ENCODE results near the gene BARD1. TPM values are rescaled to one million over a fixed set of nuclear protein-coding genes. Genes with fewer than 3 reads are reported as not detected.

BARD1 gene
- total RNA-seq, 2 experiments from 2014 or later = 60.7 to 64.9 TPM

DNA sequence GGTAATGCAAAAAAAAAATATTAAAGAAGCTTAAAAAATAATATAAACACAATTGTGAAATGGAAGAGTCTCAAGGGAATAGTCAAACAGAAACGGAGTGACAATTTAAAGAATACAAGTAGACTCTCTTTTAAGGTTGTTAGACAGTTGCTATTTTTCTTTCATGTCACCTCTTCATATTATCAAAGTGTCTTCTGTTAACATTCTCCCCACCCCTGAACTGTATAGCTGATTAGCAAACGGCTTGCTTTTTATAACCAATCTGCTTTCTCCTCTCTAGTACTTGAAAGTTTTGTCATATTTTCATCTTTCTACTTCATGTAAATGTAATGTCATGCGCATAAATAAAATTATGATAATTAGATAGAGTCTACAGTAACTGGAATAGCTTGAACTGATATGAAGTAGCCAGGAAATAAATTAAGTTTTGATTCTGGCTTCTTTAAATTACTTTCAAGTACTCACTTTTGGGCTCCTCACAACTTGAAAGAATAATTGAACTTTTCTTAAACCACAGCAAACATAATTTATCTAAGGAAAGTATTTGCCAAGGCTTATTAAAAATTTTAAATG lies 37.0 kb downstream of the BARD1 start:
- ChIA-PET POLR2A (interaction anchor here (0.7 to 1.8 kb wide), 5 partner anchors 15 to 105 kb away, joined by 3 to 6 read pairs (median 4); no protein-coding TSS in a partner anchor), CTCF (ENCODE audit: unreplicated experiment) (no interaction called here)
- no peak overlapping the region for H3K4me2 ChIP-seq (ENCODE audit: low read length)
- no peak overlapping the region for H2AFZ ChIP-seq (ENCODE audit: low read length)
- peaks cover 89% of the 10 kb centered on the region for H3K36me3 ChIP-seq (ENCODE audit: insufficient read depth, low read length)
- H3K79me2 ChIP-seq (ENCODE audit: insufficient read depth, low read depth, low read length) = peaks cover 40% of the 10 kb centered on the region; the same call in 1 of the 2 replicates
- no TSS peak for BruUV-seq (replicated peaks)
- DNase-seq (ENCODE audit: low spot score) = no peak
- H3K4me3 ChIP-seq (ENCODE audit: low read depth, low read length, poor library complexity, severe bottlenecking) = no peak overlapping the region
- no peaks in the 10 kb centered on the region for H3K9me2 ChIP-seq (ENCODE audit: insufficient read depth, low read length)
- no peaks in the 10 kb centered on the region; the same call in 1 of the 2 replicates for H4K20me1 ChIP-seq (ENCODE audit: insufficient read depth, low read length)
- H3K9me3 ChIP-seq (ENCODE audit: low read length) = no peaks in the 10 kb centered on the region
- TF ChIP-seq, protein P1, sequence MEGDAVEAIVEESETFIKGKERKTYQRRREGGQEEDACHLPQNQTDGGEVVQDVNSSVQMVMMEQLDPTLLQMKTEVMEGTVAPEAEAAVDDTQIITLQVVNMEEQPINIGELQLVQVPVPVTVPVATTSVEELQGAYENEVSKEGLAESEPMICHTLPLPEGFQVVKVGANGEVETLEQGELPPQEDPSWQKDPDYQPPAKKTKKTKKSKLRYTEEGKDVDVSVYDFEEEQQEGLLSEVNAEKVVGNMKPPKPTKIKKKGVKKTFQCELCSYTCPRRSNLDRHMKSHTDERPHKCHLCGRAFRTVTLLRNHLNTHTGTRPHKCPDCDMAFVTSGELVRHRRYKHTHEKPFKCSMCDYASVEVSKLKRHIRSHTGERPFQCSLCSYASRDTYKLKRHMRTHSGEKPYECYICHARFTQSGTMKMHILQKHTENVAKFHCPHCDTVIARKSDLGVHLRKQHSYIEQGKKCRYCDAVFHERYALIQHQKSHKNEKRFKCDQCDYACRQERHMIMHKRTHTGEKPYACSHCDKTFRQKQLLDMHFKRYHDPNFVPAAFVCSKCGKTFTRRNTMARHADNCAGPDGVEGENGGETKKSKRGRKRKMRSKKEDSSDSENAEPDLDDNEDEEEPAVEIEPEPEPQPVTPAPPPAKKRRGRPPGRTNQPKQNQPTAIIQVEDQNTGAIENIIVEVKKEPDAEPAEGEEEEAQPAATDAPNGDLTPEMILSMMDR (conservative IDR thresholded peaks at IDR 0.05; ENCODE audit: low read length) = no peak
- no peak for TF ChIP-seq EZH2phosphoT487 (IDR thresholded peaks at IDR 0.05; ENCODE audit: borderline replicate concordance, low read depth, low read length)
- H3K4me1 ChIP-seq (ENCODE audit: insufficient read depth, low read length, poor library complexity, severe bottlenecking) = no peaks in the 10 kb centered on the region
- intact Hi-C loops (cut with micrococcal nuclease; ENCODE audit: unreplicated experiment) = no loop called here
- no peak overlapping the region for H3K27ac ChIP-seq (ENCODE audit: low read depth, low read length, poor library complexity, severe bottlenecking)

DNA sequence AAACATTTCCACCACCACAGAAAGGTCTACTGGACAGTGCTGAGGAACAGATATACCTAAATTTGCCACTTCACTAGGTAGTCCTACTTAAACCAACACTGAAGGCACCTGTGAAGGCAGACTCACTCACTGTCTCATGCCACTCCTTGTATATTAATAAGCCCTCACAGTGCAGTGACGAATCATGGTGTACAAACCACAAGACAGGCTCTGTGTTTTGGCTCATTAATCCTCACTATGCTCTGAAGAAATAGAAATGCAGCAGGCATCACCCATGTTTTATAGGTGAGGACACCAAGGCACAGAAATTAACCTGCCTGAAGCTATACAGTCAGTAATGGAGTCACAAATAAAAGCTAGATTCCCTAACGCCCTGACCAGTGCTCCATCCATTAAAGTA lies 44.3 kb downstream of the BARD1 start:
- no peak for TF ChIP-seq EZH2phosphoT487 (IDR thresholded peaks at IDR 0.05; ENCODE audit: borderline replicate concordance, low read depth, low read length)
- TF ChIP-seq, protein P1 (conservative IDR thresholded peaks at IDR 0.05; ENCODE audit: low read length) = no peak
- Histone ChIP-seq H3K9me2 (ENCODE audit: insufficient read depth, low read length) (no peaks in the 10 kb centered on the region), H3K79me2 (ENCODE audit: insufficient read depth, low read depth, low read length) (peaks cover 14% of the 10 kb centered on the region; the same call in 1 of the 2 replicates), H4K20me1 (ENCODE audit: insufficient read depth, low read length) (no peaks in the 10 kb centered on the region; the same call in 1 of the 2 replicates), H3K4me2 (ENCODE audit: low read length) (no peak overlapping the region), H2AFZ (ENCODE audit: low read length) (no peak overlapping the region), H3K9me3 (ENCODE audit: low read length) (no peaks in the 10 kb centered on the region), H3K4me1 (ENCODE audit: insufficient read depth, low read length, poor library complexity, severe bottlenecking) (no peaks in the 10 kb centered on the region), H3K36me3 (ENCODE audit: insufficient read depth, low read length) (peaks cover 96% of the 10 kb centered on the region), H3K27ac (ENCODE audit: low read depth, low read length, poor library complexity, severe bottlenecking) (no peak overlapping the region), H3K4me3 (ENCODE audit: low read depth, low read length, poor library complexity, severe bottlenecking) (no peak overlapping the region)
- CTCF ChIA-PET (ENCODE audit: unreplicated experiment) = no interaction called here
- DNase-seq (ENCODE audit: low spot score) = no peak
- BruUV-seq (replicated peaks) = no TSS peak
- intact Hi-C loops (cut with micrococcal nuclease; ENCODE audit: unreplicated experiment) = no loop called here
- POLR2A ChIA-PET = interaction anchor here (1.0 kb wide), 1 partner anchor 10 kb away, joined by 5 read pairs; no protein-coding TSS in a partner anchor

DNA sequence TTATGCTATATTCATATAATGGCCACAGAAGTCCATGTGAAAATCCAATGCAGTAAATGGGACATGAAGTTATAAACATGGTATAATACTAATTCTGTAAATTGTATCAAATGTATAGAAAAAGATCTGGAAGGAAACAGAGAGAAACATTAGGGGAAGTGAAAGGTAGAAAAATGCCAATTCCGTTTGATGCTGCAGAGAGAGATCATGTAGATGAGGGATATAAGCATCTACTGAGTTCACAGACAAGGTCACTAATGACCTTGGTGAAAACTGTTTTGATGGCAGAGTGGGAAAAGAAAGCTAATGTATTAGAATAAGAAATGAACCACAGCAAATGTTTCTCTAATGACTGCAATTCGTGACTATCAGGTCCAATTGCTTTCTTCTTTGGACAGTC lies 56.0 kb downstream of the BARD1 start:
- no peak overlapping the region for H2AFZ ChIP-seq (ENCODE audit: low read length)
- intact Hi-C loops (cut with micrococcal nuclease; ENCODE audit: unreplicated experiment) = no loop called here
- peaks cover 30% of the 10 kb centered on the region for H3K79me2 ChIP-seq (ENCODE audit: insufficient read depth, low read depth, low read length)
- peaks cover 5% of the 10 kb centered on the region for H3K4me1 ChIP-seq (ENCODE audit: insufficient read depth, low read length, poor library complexity, severe bottlenecking)
- no peak for TF ChIP-seq EZH2phosphoT487 (IDR thresholded peaks at IDR 0.05; ENCODE audit: borderline replicate concordance, low read depth, low read length)
- TF ChIP-seq, protein P1 (conservative IDR thresholded peaks at IDR 0.05; ENCODE audit: low read length) = no peak
- no peaks in the 10 kb centered on the region for H3K9me2 ChIP-seq (ENCODE audit: insufficient read depth, low read length)
- no peak for DNase-seq (ENCODE audit: low spot score)
- CTCF ChIA-PET (ENCODE audit: unreplicated experiment) = no interaction called here
- no peak overlapping the region for H3K4me3 ChIP-seq (ENCODE audit: low read depth, low read length, poor library complexity, severe bottlenecking)
- H3K36me3 ChIP-seq (ENCODE audit: insufficient read depth, low read length) = peaks cover 98% of the 10 kb centered on the region
- POLR2A ChIA-PET = interaction anchor here (0.5 kb wide), 1 partner anchor 146 kb away, joined by 3 read pairs; no protein-coding TSS in a partner anchor
- no TSS peak for BruUV-seq (replicated peaks)
- H3K9me3 ChIP-seq (ENCODE audit: low read length) = no peaks in the 10 kb centered on the region
- H4K20me1 ChIP-seq (ENCODE audit: insufficient read depth, low read length) = peaks cover 19% of the 10 kb centered on the region; the same call in 1 of the 2 replicates
- no peak overlapping the region for H3K27ac ChIP-seq (ENCODE audit: low read depth, low read length, poor library complexity, severe bottlenecking)
- no peak overlapping the region for H3K4me2 ChIP-seq (ENCODE audit: low read length)

Measured in OCI-LY7 (cell line).